Psoas muscle (tissue), 8 donors: ENCODE measurements around the gene HMCES. TPM values are rescaled to one million over a fixed set of nuclear protein-coding genes. Genes with fewer than 3 reads are reported as not detected.

Source experiments
- ATAC-seq, 4 donors: fragments of 200-7000 bp; cut with Tn5 transposase; one replicate each; pipeline ENCODE4 v1.9.1; 2020; ENCODE audit warnings: moderate library complexity in 3 of 4, mild to moderate bottlenecking in 2 of 4
- DNase-seq, 2 donors: peaks; one replicate each; pipeline ENCODE4 v3.0.0-alpha.2; 2020
- H3K27ac ChIP-seq: fragments of 200-600 bp; one replicate; pipeline ENCODE4 v1.8.0; 2022
- H3K27me3 ChIP-seq, 3 donors: fragments of 200-600 bp in 1 of 3; one replicate each; pipeline versions ENCODE4 v1.6.1 to v1.8.0; 2013 to 2022; ENCODE audit warnings: low read length in 2 of 3, mild to moderate bottlenecking in 2 of 3, moderate library complexity in 1 of 3; ENCODE audit not compliant: insufficient read depth in 3 of 3
- H3K36me3 ChIP-seq, 2 donors: fragments of 200-600 bp in 1 of 2; one replicate each; pipeline versions ENCODE4 v1.6.1 to v1.8.0; 2013 to 2022; ENCODE audit warnings: low read depth in 1 of 2, mild to moderate bottlenecking in 1 of 2, moderate library complexity in 1 of 2; ENCODE audit not compliant: insufficient read depth in 1 of 2
- H3K4me1 ChIP-seq: fragments of 200-600 bp; one replicate; pipeline ENCODE4 v1.8.0; 2022
- H3K4me3 ChIP-seq: fragments of 200-600 bp; one replicate; pipeline ENCODE4 v1.8.0; 2022; ENCODE audit warnings: mild to moderate bottlenecking
- H3K9me3 ChIP-seq: fragments of 200-600 bp; one replicate; pipeline ENCODE4 v1.8.0; 2022
- CTCF ChIP-seq: fragments of 200-600 bp; IDR thresholded peaks from one replicate; pipeline ENCODE4 v1.8.0; 2022; ENCODE audit warnings: antibody characterized with exemption
- WGBS, 3 donors: extraction: QIAGEN DNeasy Blood & Tissue Kit; methylation state at CpG; one replicate each; pipeline versions ENCODE4 v1.1.6 to v1.1.7; 2013; 5-methylcytosine and 5-hydroxymethylcytosine counted together
- intact Hi-C, 2 donors: fragments of 100-400 bp; cut with DNase I; formaldehyde crosslinking; loops; one replicate each; pipeline versions ENCODE4 v1.11.0 to v1.14.2; 2022
- polyA plus RNA-seq, 3 donors: library from polyadenylated mRNA; stranded (reverse); fragments of 200-250 nt; gene quantifications; one replicate each; pipeline ENCODE4 v1.2.3, GENCODE V29; 2013
- total RNA-seq, 4 donors: library from RNA; stranded (reverse); fragmentation: NEBNext Ultra II Directional in 2 of 4; extraction: Animal tissue kit (Norgen Biotek cat#: 25700) in 2 of 4; gene quantifications; one replicate each; pipeline versions ENCODE4 v1.2.1 to v1.2.4, GENCODE V29; 2021 to 2023
- donor health status: healthy with polysubstance abuse.
- donor health status: DM: no; HTN: no; CAD: no; lungs with moderate emphysema.
- donor health status: Bipolar disorder and iron deficiency.
- donor health status: healthy.
- donor health status: DM: yes; HTN: yes; CAD: no.
- donor health status: DM: no; HTN: no; CAD: no.
- donor health status: DM: no; HTN: no; CAD: no.
- donor health status: DM: yes; HTN: yes; CAD: no.

The HMCES gene
- total and polyA plus RNA-seq, 7 donors, result 32.6 to 37.4 (median 35.7) TPM

GRCh38 chr3:129252748-129253147, 25.9 kb upstream of the HMCES start:
- H3K9me3 ChIP-seq, result no peaks in the 10 kb centered on the region
- 94 to 96% (median 94%) methylated on average over 4 of the region's 4 CpGs for WGBS, 3 donors
- no peak overlapping the region for H3K4me3 ChIP-seq
- H3K4me1 ChIP-seq, result peaks cover 20% of the 10 kb centered on the region
- H3K36me3 ChIP-seq, result peaks cover 9 to 69% of the 10 kb centered on the region in 2 donors
- ATAC-seq (no peak), DNase-seq (no peak)
- no peak for TF ChIP-seq CTCF
- no peaks in the 10 kb centered on the region for H3K27me3 ChIP-seq
- intact Hi-C loops, result loop anchor here in 1 of 2 donors (10.0 kb wide), 1 partner anchor 198 kb away; no protein-coding TSS in a partner anchor
- H3K27ac ChIP-seq, result no peak overlapping the region

GRCh38 chr3:129254536-129255230, 24.0 kb upstream of the HMCES start:
- WGBS, 3 donors, result 85 to 91% (median 88%) methylated on average over 12 of the region's 12 CpGs
- no peak for TF ChIP-seq CTCF

GRCh38 chr3:129256270-129256669, 22.4 kb upstream of the HMCES start:
- no peaks in the 10 kb centered on the region for H3K9me3 ChIP-seq
- TF ChIP-seq CTCF, result no peak
- H3K36me3 ChIP-seq, result peaks cover 20 to 100% of the 10 kb centered on the region in 2 donors
- no peak for ATAC-seq
- H3K27ac ChIP-seq, result no peak overlapping the region
- intact Hi-C loops, result loop anchor here in 1 of 2 donors (10.0 kb wide), 1 partner anchor 201 kb away; no protein-coding TSS in a partner anchor
- no peaks in the 10 kb centered on the region for H3K4me1 ChIP-seq
- no peak overlapping the region for H3K4me3 ChIP-seq
- DNase-seq, result no peak
- no peaks in the 10 kb centered on the region for H3K27me3 ChIP-seq
- WGBS, 3 donors, result 85 to 91% (median 87%) methylated on average over 6 of the region's 6 CpGs

More at GRCh38 chr3:129254536-129255230, 24.0 kb upstream of the HMCES start:
- peaks cover 13% of the 10 kb centered on the region for H3K4me1 ChIP-seq
- DNase-seq, result no peak
- no peak overlapping the region for H3K27ac ChIP-seq
- no peak overlapping the region for H3K4me3 ChIP-seq
- intact Hi-C loops, result loop anchor here in 1 of 2 donors (10.0 kb wide), 1 partner anchor 200 kb away; no protein-coding TSS in a partner anchor
- no peaks in the 10 kb centered on the region for H3K9me3 ChIP-seq
- H3K36me3 ChIP-seq, result peaks cover 13 to 88% of the 10 kb centered on the region in 2 donors
- ATAC-seq, result no peak
- H3K27me3 ChIP-seq, result no peaks in the 10 kb centered on the region

GRCh38 chr3:129257609-129258008, 21.1 kb upstream of the HMCES start:
- Histone ChIP-seq H3K27ac (no peak overlapping the region), H3K9me3 (no peaks in the 10 kb centered on the region), H3K36me3 (peaks cover 20 to 100% of the 10 kb centered on the region in 2 donors), H3K4me1 (no peaks in the 10 kb centered on the region), H3K4me3 (no peak overlapping the region), H3K27me3 (no peaks in the 10 kb centered on the region)
- WGBS, 3 donors, result 77 to 86% (median 85%) methylated on average over 11 of the region's 11 CpGs
- intact Hi-C loops, result loop anchor here in 1 of 2 donors (10.0 kb wide), 1 partner anchor 203 kb away; no protein-coding TSS in a partner anchor
- no peak for TF ChIP-seq CTCF
- DNase-seq, result no peak
- ATAC-seq, result no peak
